ENCODE measurements around the gene ATP10D.

Gene ATP10D

DNA sequence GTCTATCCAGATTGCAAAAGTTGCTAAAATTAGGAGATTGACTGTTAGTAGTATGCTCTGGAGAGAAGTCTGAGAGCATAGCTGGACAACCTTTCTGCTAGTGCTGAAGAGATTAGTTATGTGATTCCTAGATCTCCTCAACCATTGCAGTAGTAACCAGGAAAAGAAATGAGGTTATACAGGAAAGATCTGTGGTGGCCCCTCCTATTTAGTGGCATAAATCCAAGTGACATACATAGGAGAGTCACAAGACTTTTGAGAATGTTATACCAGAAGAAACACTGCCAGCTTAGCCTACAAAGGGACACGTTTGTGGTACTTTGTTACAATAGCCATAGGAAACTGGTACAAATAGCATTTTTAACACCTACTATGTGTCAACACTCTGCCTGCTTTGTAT, 105.2 kb downstream of the ATP10D start:
- DNase-seq (ENCODE audit: low spot score), result no peak

- no peak for DNase-seq (ENCODE audit: low spot score)
Measured at GRCh38 chr4:47597696-47598095, 112.6 kb downstream of the ATP10D start.

- DNase-seq (ENCODE audit: low spot score), result no peak
Measured at GRCh38 chr4:47598320-47598719, 113.2 kb downstream of the ATP10D start.

GRCh38 chr4:47598896-47599295, 113.8 kb downstream of the ATP10D start:
- DNase-seq (ENCODE audit: low spot score), result no peak

GRCh38 chr4:47606482-47606881, 121.4 kb downstream of the ATP10D start:
- DNase-seq (ENCODE audit: low spot score), result no peak

DNA sequence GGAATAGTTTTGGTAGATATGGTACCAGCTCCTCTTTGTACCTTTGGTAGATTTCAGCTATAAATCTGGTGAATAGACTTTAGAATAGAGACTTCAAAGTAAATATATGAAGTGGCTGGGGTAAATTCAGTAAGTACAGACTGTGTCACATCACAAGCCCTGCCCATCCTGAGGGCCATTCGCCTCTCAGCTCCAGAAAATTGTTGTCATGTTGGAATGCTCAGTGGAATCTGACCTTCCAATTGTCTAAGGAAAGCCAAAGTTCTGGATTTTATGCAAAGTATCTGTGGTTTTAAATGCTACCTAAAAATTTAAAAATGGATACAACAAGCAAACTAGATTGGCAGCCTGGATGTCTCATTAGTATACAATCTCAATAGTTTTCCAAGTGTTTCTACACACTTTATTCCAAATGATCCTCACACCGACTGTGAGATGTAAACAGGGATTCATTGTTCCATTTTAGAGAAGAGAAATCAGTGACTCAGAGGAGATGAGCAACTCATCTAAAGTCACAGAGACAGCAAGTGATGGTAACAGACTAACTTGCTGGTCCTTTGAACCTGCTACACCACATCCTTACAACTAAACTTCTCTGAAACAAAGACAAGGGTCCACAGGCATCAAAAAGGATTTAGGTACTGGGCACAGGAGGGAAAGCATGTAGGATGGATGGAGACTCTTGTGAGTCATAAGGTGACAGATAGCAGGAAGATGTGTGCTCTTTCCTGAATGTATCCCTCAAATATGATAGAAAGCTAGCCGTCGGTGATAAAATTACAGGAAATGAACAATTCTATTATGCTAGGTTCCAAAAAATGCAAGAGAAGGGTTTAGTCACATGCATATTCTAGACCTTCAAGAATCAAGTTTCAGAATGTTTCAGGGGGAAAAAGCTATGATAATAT, 127.3 kb downstream of the ATP10D start:
- DNase-seq (ENCODE audit: low spot score), result no peak

DNA sequence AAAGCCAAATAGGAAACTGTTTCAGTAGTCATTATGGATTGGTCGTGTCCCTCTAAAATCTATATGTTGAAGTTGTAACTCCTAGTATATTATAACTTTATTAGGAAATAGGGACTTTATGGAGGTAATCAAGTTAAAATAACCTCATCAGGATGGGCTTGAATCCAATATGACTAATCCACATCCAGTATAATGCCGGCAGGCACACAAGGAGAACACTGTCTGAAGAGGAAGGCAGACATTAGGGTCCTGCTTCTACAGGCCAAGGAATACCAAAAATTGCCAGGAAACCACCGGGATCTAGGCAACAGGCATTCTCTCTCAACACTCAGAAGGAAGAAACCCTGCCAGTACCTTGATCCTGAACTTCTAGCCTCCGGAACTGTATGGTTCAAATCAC, 130.3 kb downstream of the ATP10D start:
- no peak for DNase-seq (ENCODE audit: low spot score)

DNA sequence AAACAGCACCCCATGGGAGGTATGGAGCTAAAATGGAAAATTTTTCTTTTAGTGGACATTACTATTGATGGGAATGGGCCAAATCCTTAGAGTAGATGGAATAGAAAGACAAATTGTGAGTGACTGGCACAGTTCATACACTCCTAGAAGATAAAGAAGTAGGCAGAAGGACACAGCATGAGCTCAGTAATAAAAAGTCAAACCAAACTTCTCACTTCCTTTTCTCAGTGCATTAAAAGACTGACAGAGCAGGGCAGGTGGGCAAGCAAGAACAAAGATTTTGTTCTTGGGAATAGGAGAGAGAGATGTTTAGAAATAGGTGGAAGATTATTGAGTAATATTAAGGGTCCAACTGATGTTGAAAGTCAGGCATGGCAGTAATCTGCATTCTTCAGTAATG, 132.5 kb downstream of the ATP10D start:
- no peak for DNase-seq (ENCODE audit: low spot score)

GRCh38 chr4:47619691-47620090, 134.6 kb downstream of the ATP10D start:
- DNase-seq (ENCODE audit: low spot score), result no peak

DNA sequence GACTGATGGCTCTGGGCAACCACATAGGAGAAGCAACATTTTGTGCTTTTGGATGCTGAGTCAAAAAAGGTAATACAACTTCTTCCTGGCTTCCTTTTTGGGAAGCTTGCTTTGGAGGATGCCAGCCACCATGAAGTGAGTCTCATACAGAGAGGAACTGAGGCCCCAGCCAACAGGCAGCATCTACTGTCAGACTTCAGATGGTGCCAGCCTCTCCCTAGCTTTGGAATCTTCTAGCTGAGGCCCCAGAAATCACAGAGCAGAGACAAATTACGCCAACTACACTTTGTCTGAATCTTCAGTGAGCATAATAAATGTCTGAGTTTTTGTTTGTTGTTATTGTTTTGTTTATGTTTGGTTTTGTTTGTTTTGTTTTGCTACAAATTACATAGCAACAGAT, 136.1 kb downstream of the ATP10D start:
- no peak for DNase-seq (ENCODE audit: low spot score)

DNA sequence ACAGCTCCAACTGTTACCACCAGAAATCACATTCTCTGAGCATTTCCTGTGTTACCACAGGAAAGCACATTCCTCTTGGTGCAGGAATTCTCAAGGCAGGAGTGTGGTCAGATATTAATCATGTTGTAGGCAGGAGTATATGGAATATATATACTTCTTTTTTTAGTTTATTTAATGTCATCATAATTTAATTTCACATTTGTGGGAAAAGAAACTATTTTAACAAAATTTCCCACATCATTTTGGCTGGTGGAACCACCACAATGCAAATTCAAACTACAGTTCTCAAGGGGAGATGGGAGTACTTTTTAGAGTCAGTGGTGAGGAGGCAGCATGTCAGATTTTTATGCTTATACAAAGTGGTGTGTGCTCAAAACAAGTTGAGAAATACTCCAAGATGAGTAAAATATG, 139.0 kb downstream of the ATP10D start:
- DNase-seq (ENCODE audit: low spot score), result no peak

- no peak for DNase-seq (ENCODE audit: low spot score)
Measured at GRCh38 chr4:47631161-47631560, 146.1 kb downstream of the ATP10D start.

- no peak for DNase-seq (ENCODE audit: low spot score)
Measured at GRCh38 chr4:47639531-47639930, 154.5 kb downstream of the ATP10D start.

DNA sequence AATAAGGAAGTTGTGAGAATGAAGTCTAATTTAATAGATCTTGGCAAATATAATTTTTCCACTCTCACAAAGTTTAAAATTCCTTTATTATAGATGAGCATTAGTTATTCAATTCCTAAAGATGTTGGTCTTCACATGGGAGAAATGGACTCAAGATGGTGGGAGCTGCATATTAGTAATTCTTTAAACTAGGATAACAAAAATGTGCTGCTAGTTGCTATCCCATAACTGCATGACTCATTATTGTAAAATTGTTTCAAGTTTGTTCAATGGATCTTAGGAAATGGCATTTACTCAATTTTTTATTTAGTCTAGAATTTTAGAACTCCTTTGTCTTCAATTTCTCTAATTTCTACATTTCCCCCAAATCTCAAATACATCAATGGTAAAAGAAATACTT, 155.8 kb downstream of the ATP10D start:
- no peak for DNase-seq (ENCODE audit: low spot score)

GRCh38 chr4:47641755-47642154, 156.7 kb downstream of the ATP10D start:
- DNase-seq (ENCODE audit: low spot score), result no peak

DNA sequence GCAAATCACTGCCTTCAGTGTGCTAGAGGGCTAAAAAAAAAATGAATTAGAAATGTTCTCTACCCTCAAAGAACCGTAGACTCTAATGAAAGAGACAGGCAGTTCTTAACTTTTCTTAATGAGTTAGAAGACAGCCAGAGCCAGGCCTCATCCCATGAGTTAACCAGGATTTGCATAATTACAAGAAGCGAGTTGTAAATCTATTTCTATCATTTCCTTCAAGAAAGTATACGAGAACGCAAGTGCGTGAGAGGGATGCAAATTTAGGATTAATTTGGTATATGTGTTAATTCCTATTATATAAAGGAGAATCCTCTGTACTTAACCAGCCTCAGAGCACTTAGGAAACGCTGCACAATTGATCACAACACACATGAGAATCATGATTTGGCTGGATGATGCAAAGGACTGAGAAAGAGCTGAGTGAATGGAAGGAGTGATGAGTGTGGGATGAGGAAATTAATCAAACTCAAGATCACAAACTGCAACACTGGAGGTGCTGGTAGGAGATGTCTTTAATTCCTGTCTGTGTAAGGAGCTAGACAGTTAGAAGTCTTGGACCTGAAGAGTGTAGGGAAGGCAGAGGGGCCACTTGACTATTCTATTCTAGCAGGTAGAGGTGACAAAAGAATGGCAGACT, 157.2 kb downstream of the ATP10D start:
- DNase-seq (ENCODE audit: low spot score), result no peak

Measured in CD4-positive, alpha-beta T cell treated with Interleukin-6 at 100 ng/mL for 8 hours (primary cell).